ENCODE data around the gene ZNF593. TPM values are rescaled to one million over a fixed set of nuclear protein-coding genes. Genes with fewer than 3 reads are reported as not detected.

Gene ZNF593
- total and polyA plus RNA-seq, 9 of the 15 experiments (the other 6 are each of a cell fraction or from before 2014, with no cell fraction given): 9.8 to 334 (median 48.2) TPM

- ATAC-seq (no peak), FAIRE-seq (peak; percentile 35), DNase-seq (ENCODE audit: extremely low read depth in 1 of 4, low spot score in 3 of 4) (no peak)
- Histone ChIP-seq H3K79me2 (ENCODE audit: control insufficient read depth, insufficient read depth, low read length) (no peaks in the 10 kb centered on the region), H3K27ac (ENCODE audit: extremely low read depth, low read depth, low read length) (no peak overlapping the region), H3K4me1 (replicated peaks in 1 of 2; ENCODE audit: control insufficient read depth in 2 of 2, insufficient read depth in 2 of 2, low read length in 2 of 2) (peaks cover 0 to 23% of the 10 kb centered on the region in 2 experiments; a peak in 2 of 5 replicates), H3K4me3 (no peak overlapping the region), H3K4me2 (ENCODE audit: insufficient read depth, low read length) (no peak overlapping the region), H3K27me3 (ENCODE audit: control insufficient read depth in 2 of 2, insufficient read depth in 2 of 2, low read length in 2 of 2) (no peaks in the 10 kb centered on the region), H4K20me1 (replicated peaks; ENCODE audit: control insufficient read depth, insufficient read depth, low read length) (0 out of 2 replicates have a peak, but pooled peaks cover 6% of the 10 kb centered on the region), H2AFZ (ENCODE audit: low read depth, low read length) (0 out of 2 replicates have a peak overlapping the region, but pooled peaks have one; percentile 7), H3K36me3 (ENCODE audit: control insufficient read depth, insufficient read depth, low read length) (no peaks in the 10 kb centered on the region), H3K9me3 (replicated peaks; ENCODE audit: control insufficient read depth, insufficient read depth, low read depth, low read length) (no peaks in the 10 kb centered on the region), H3K9me1 (ENCODE audit: control insufficient read depth, insufficient read depth, low read length) (no peaks in the 10 kb centered on the region), H3K9ac (ENCODE audit: insufficient read depth in 1 of 2, low read depth in 2 of 2, low read length in 2 of 2) (peak overlapping the region in 1 of 2 experiments; percentile 56; a peak in 1 of 4 replicates)
- ChIA-PET POLR2A (interaction anchor here (1.2 kb wide), 1 partner anchor 8 kb away, joined by 8 read pairs; no protein-coding TSS in a partner anchor), CTCF (ENCODE audit: low intra/inter-chr PET ratio) (interaction anchor here (0.6 kb wide), 1 partner anchor 37 kb away, joined by 5 read pairs; no protein-coding TSS in a partner anchor)
- in situ Hi-C loops (cut with MboI) (no loop called here), intact Hi-C loops (cut with micrococcal nuclease) (no loop called here)
- no TSS peak for BruUV-seq (replicated peaks)
- 11% methylated on average over 3 of the region's 3 CpGs for WGBS (ENCODE audit: insufficient coverage, low coverage, missing lambda C conversion rate)
- TF ChIP-seq SIN3A (IDR thresholded peaks at IDR 0.05; ENCODE audit: borderline replicate concordance in 2 of 2, control insufficient read depth in 1 of 2, low read depth in 2 of 2, low read length in 2 of 2) (no peak), ILK (tag; IDR thresholded peaks at IDR 0.05; ENCODE audit: borderline replicate concordance, low read depth) (no peak), TBP (optimal IDR thresholded peaks at IDR 0.05; ENCODE audit: low read depth, low read length) (no peak), ETV6 (IDR thresholded peaks at IDR 0.05; ENCODE audit: borderline replicate concordance in 1 of 2, low read depth in 2 of 2, low read length in 1 of 2) (no peak), ETV6 (CRISPR knock-in tag; IDR thresholded peaks at IDR 0.05; ENCODE audit: borderline replicate concordance) (no peak), SMARCE1 (IDR thresholded peaks at IDR 0.05) (no peak), AFF1 (IDR thresholded peaks at IDR 0.05; ENCODE audit: low read depth in 1 of 2, partially characterized antibody in 2 of 2) (no peak), KDM2B (CRISPR knock-in tag; IDR thresholded peaks at IDR 0.05) (no peak), GABPB2 (CRISPR knock-in tag; conservative IDR thresholded peaks at IDR 0.05) (no peak), CEBPG (CRISPR knock-in tag; IDR thresholded peaks at IDR 0.05) (no peak), CEBPG (tag; conservative IDR thresholded peaks at IDR 0.05 in 1 of 2, IDR thresholded peaks at IDR 0.05 in 1 of 2) (no peak), ZNF707 (CRISPR knock-in tag; conservative IDR thresholded peaks at IDR 0.05) (no peak), ZNF764 (CRISPR knock-in tag; IDR thresholded peaks at IDR 0.05; ENCODE audit: low read depth) (no peak), TAF15 (IDR thresholded peaks at IDR 0.05; ENCODE audit: low read depth, low read length) (no peak), JUNB (CRISPR knock-in tag; conservative IDR thresholded peaks at IDR 0.05) (no peak), CHD1 (IDR thresholded peaks at IDR 0.05; ENCODE audit: low read length) (no peak), SMAD2 (IDR thresholded peaks at IDR 0.05; ENCODE audit: low read depth, low read length) (no peak), NR2C2 (CRISPR knock-in tag; IDR thresholded peaks at IDR 0.05) (no peak), NR2C2 (tag; IDR thresholded peaks at IDR 0.05) (no peak), CBFA2T2 (conservative IDR thresholded peaks at IDR 0.05) (no peak), ZBTB7A (IDR thresholded peaks at IDR 0.05; ENCODE audit: borderline replicate concordance, control insufficient read depth, low read depth, low read length) (no peak)
Measured at GRCh38 chr1:26191739-26192138, 22.0 kb downstream of the ZNF593 start.
